ENCODE measurements around the gene NDUFS4. TPM values are rescaled to one million over a fixed set of nuclear protein-coding genes. Genes with fewer than 3 reads are reported as not detected.
"Not testable (repeated sequence)": the region's sequence is repeated elsewhere in the genome, so short reads cannot be mapped to it uniquely, and the experiment has no call there.

Gene NDUFS4
- total RNA-seq, 2 donors from 2014 or later = 74.4 to 79.4 TPM

GRCh38 chr5:53631251-53631650 is 70.8 kb downstream of the NDUFS4 start:
- no peak for DNase-seq (ENCODE audit: low spot score)
- intact Hi-C loops (cut with DNase I) = no loop called here

- intact Hi-C loops (cut with DNase I) = no loop called here
- no peak for DNase-seq (ENCODE audit: low spot score)
Observed at GRCh38 chr5:53642061-53642460, 81.6 kb downstream of the NDUFS4 start.

GRCh38 chr5:53643445-53643844 is 83.0 kb downstream of the NDUFS4 start:
- no peak for DNase-seq (ENCODE audit: low spot score)
- intact Hi-C loops (cut with DNase I) = no loop called here

- no peak for DNase-seq (ENCODE audit: low spot score)
- intact Hi-C loops (cut with DNase I) = no loop called here
Observed at GRCh38 chr5:53645078-53645477, 84.6 kb downstream of the NDUFS4 start.

GRCh38 chr5:53649352-53649751 is 88.9 kb downstream of the NDUFS4 start:
- intact Hi-C loops (cut with DNase I) = no loop called here
- no peak for DNase-seq (ENCODE audit: low spot score)

- DNase-seq (ENCODE audit: low spot score); intact Hi-C loops (cut with DNase I): not testable (repeated sequence)
Observed at GRCh38 chr5:53660573-53660972, 100.1 kb downstream of the NDUFS4 start.

GRCh38 chr5:53665313-53665712 is 104.9 kb downstream of the NDUFS4 start:
- not testable (repeated sequence) for DNase-seq (ENCODE audit: low spot score)

GRCh38 chr5:53667621-53668020 is 107.2 kb downstream of the NDUFS4 start:
- intact Hi-C loops (cut with DNase I) = no loop called here
- no peak for DNase-seq (ENCODE audit: low spot score)

More at GRCh38 chr5:53665313-53665712, 104.9 kb downstream of the NDUFS4 start:
- intact Hi-C loops (cut with DNase I) = not testable (repeated sequence)

- no peak for DNase-seq (ENCODE audit: low spot score)
- intact Hi-C loops (cut with DNase I) = no loop called here
Observed at GRCh38 chr5:53671447-53671846, 111.0 kb downstream of the NDUFS4 start.

- no peak for DNase-seq (ENCODE audit: low spot score)
- intact Hi-C loops (cut with DNase I) = no loop called here
Observed at GRCh38 chr5:53674121-53674520, 113.7 kb downstream of the NDUFS4 start.

GRCh38 chr5:53677632-53678031 is 117.2 kb downstream of the NDUFS4 start:
- intact Hi-C loops (cut with DNase I) = no loop called here

GRCh38 chr5:53678981-53679660 is 118.7 kb downstream of the NDUFS4 start:
- no peak for DNase-seq (ENCODE audit: low spot score)
- intact Hi-C loops (cut with DNase I) = no loop called here

More at GRCh38 chr5:53677632-53678031, 117.2 kb downstream of the NDUFS4 start:
- DNase-seq (ENCODE audit: low spot score) = no peak

- intact Hi-C loops (cut with DNase I) = no loop called here
- DNase-seq (ENCODE audit: low spot score) = no peak
Observed at GRCh38 chr5:53681079-53681478, 120.6 kb downstream of the NDUFS4 start.

GRCh38 chr5:53691014-53691413 is 130.6 kb downstream of the NDUFS4 start:
- no peak for DNase-seq (ENCODE audit: low spot score)
- intact Hi-C loops (cut with DNase I) = no loop called here

- no peak for DNase-seq (ENCODE audit: low spot score)
- intact Hi-C loops (cut with DNase I) = no loop called here
Observed at GRCh38 chr5:53694520-53695022, 134.1 kb downstream of the NDUFS4 start.

- DNase-seq (ENCODE audit: low spot score); intact Hi-C loops (cut with DNase I): not testable (repeated sequence)
Observed at GRCh38 chr5:53710405-53710804, 150.0 kb downstream of the NDUFS4 start.

GRCh38 chr5:53712327-53712726 is 151.9 kb downstream of the NDUFS4 start:
- DNase-seq (ENCODE audit: low spot score) = no peak
- intact Hi-C loops (cut with DNase I) = no loop called here

- no peak for DNase-seq (ENCODE audit: low spot score)
- intact Hi-C loops (cut with DNase I) = no loop called here
Observed at GRCh38 chr5:53713978-53714666, 153.7 kb downstream of the NDUFS4 start.

- intact Hi-C loops (cut with DNase I) = loop anchor here in 1 of 2 donors (5.0 kb wide), 1 partner anchor 1393 kb away; no protein-coding TSS in a partner anchor
- no peak for DNase-seq (ENCODE audit: low spot score)
Observed at GRCh38 chr5:53714667-53715010, 154.2 kb downstream of the NDUFS4 start.

GRCh38 chr5:53726121-53726520 is 165.7 kb downstream of the NDUFS4 start:
- intact Hi-C loops (cut with DNase I) = no loop called here
- DNase-seq (ENCODE audit: low spot score) = no peak

- DNase-seq (ENCODE audit: low spot score) = no peak
- intact Hi-C loops (cut with DNase I) = no loop called here
Observed at GRCh38 chr5:53730943-53731342, 170.5 kb downstream of the NDUFS4 start.

Measured in posterior vena cava (tissue), 2 donors.